GM12891 (cell line): Measurements from ENCODE around the gene MTERF2.
"Not testable (repeated sequence)": the region's sequence is repeated elsewhere in the genome, so short reads cannot be mapped to it uniquely, and the experiment has no call there.

ENCODE experiments used
- DNase-seq: peaks from one replicate; pipeline ENCODE4 v3.0.0; 2011; ENCODE audit warnings: low spot score; ENCODE audit not compliant: insufficient read length
- FAIRE-seq: peaks from 2 replicates; lab custom pipeline; 2011; peaks lifted over from hg19 to GRCh38; lab: Jason Lieb, UNC
- PAX5 ChIP-seq: IDR thresholded peaks from 2 replicates; pipeline ENCODE4 v1.6.1; 2011; ENCODE audit warnings: low read length, moderate library complexity, mild to moderate bottlenecking; ENCODE audit not compliant: insufficient read depth, severe bottlenecking
- POLR2A ChIP-seq: IDR thresholded peaks from 2 replicates; pipeline ENCODE4 v1.6.1; 2011; ENCODE audit warnings: low read depth, low read length, control low read depth
- POLR2AphosphoS5 ChIP-seq: IDR thresholded peaks from 2 replicates; pipeline ENCODE4 v1.6.1; 2011; ENCODE audit warnings: low read depth, low read length, control low read depth
- POU2F2 ChIP-seq: IDR thresholded peaks from 2 replicates; pipeline ENCODE4 v1.6.1; 2011; ENCODE audit warnings: low read depth, mild to moderate bottlenecking, control low read depth, low read length, moderate library complexity
- SPI1 ChIP-seq: IDR thresholded peaks from 2 replicates; pipeline ENCODE4 v1.6.1; 2011; ENCODE audit warnings: low read depth, low read length, control low read depth
- TAF1 ChIP-seq: IDR thresholded peaks from 2 replicates; pipeline ENCODE4 v1.6.1; 2011; ENCODE audit warnings: low read depth, low read length, control low read depth

The MTERF2 gene

DNA sequence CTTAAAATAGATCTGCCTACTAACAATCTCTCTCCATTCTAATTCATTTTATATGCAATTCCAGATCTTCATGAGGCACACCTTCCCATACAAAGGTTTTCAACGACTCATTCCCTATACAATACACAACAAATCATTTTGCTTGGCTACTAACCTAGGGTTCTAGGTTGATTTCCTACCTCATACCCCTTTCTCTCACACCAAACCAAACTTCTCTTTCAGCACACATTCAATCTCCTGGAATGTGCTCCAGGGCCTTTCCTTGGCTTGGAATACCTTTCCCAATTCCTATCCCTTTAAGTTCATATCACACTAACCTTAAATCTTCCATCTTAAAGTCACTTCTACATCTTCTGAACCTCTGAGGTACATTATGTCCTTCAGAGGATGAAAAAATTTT, 38.7 kb upstream of the MTERF2 start:
- no peak for FAIRE-seq
- no peak for TF ChIP-seq PAX5
- TF ChIP-seq POLR2A = no peak
- no peak for DNase-seq

DNA sequence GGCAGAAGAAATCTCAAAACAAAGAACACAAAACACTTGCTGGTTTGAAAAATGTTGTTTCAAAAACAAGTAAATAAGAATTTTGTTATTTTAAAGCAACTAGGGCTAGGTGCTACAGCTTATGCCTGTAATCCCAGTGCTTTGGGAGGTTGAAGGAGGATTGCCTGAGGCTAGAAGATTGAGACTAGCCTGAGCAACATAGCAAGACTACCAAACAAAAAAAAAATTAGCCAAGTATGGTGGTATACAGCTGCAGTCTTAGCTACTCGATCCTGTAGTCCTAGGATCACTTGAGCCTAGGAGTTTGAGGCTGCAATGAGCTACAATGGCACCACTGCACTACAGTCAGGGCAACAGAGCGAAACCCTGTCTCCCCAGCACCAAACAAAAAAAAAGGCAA, 32.6 kb upstream of the MTERF2 start:
- DNase-seq (no peak), FAIRE-seq (no peak)
- TF ChIP-seq POLR2A (no peak), POU2F2 (no peak), PAX5 (no peak), TAF1 (no peak)

DNA sequence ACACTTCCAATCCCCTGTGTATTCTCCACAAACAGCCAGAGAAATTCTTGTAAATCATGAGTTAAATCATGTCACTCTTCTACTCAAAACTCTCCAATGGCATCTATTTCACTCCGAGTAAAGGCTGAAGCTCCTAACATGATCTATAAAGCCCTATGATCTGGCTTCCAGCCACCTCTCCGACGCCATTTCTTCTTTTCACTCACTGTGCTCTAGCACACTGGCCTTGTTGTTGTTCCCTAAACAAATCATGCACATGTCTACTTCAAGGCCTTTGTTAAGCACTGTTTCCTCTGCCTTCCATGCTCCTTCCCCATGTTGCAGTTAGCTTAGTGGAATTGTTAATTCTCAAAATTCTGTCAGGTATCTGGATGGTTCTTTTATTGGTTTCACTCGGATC, 30.1 kb upstream of the MTERF2 start:
- no peak for TF ChIP-seq POLR2A
- no peak for TF ChIP-seq SPI1
- no peak for TF ChIP-seq POU2F2
- no peak for TF ChIP-seq TAF1
- TF ChIP-seq PAX5 = no peak
- no peak for TF ChIP-seq POLR2AphosphoS5
- FAIRE-seq = no peak
- DNase-seq = no peak

DNA sequence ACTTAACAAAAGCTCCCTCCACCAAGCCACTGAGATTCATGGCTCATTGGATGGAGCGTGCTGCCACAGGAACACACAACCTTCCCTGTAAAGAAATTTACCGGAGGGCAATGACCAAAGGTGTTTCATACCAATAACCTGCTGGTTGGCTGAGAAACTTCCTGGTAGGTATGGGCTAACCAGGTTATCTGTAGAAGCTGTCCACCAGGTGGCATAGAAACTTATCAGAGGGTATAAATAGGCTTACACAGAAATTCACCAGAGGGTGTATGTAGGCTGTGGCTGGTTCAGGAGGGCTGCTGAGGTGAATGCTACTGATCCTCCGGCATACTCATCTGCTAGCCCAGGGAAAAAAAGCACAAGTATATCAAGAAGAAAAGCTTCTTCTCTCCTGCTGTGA, 27.1 kb upstream of the MTERF2 start:
- DNase-seq (no peak), FAIRE-seq (no peak)
- TF ChIP-seq TAF1 (no peak), POU2F2 (no peak), POLR2AphosphoS5 (no peak), POLR2A (no peak), SPI1 (no peak), PAX5 (no peak)

DNA sequence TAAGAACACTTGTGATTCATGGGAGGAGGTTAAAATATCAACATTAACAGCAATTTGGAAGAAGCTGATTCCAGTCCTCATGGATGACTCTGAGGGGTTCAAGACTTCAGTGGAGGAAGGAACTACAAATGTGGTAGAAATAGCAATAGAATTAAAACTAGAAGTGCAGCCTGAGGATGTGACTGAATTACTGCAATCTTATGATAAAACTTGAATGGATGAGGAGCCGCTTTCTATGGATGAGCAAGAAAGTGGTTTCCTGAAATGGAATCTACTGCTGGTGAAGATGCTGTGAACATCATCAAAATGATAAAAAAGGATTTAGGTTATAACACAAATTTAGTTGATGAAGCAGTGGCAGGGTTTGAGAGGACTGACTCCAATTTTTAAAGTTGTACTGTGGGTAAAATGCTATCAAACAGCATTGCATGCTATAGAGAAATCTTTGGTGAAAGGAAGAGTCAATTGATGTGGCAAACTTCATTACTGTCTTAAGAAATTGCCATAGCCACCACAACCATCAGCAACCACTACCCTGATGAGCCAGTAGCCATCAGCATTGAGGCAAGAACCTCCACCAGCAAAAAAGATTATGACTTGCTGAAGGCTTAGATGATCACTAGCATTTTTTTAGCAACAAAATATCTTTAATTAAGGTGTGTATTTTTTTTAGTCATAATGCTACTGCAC, 25.9 kb upstream of the MTERF2 start:
- no peak for FAIRE-seq

DNA sequence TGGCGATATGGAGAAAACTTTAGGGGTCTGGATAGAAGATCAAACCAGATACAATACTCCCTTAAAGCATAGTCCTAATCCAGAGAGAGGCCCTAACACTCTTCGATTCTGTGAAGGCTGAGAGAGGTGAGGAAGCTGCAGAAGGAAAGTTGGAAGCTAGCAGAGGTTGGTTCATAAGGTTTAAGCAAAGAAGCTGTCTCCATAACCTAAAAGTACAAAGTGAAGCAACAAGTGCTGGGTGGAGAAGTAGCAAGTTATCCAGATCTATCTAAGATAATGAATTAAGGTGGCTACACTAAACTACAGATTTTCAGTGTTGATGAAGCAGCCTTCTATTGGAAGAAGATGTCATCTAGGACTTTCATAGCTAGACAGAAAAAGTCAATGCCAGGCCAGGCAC, 24.6 kb upstream of the MTERF2 start:
- no peak for FAIRE-seq
- TF ChIP-seq POLR2AphosphoS5 = no peak

More for the DNA sequence above, 25.9 kb upstream of the MTERF2 start:
- no peak for DNase-seq
- TF ChIP-seq SPI1 (no peak), TAF1 (no peak), POLR2AphosphoS5 (no peak), POLR2A (no peak), PAX5 (no peak), POU2F2 (no peak)

DNA sequence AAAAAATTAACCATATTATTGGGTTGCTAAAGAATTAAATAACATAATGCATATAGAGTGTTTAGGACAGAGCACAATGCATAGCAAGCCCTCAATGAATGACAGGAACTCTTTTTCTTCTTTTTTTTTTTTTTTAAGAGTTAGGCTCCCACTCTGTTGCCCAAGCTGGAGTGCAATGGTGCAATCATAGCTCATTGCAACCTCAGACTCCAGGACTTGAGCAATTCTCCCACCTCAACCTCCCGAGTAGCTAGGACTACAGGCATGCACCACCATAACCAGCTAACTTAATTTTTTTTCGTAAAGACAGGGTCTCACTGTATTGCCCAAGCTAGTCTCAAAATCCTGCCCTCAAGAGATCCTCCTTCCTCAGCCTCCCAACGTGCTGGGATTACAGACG, 20.5 kb upstream of the MTERF2 start:
- no peak for TF ChIP-seq POLR2A
- no peak for TF ChIP-seq POLR2AphosphoS5
- TF ChIP-seq PAX5 = no peak
- TF ChIP-seq SPI1 = no peak
- no peak for TF ChIP-seq POU2F2
- TF ChIP-seq TAF1 = no peak
- FAIRE-seq (no peak), DNase-seq (no peak)

More for the DNA sequence above, 24.6 kb upstream of the MTERF2 start:
- no peak for DNase-seq

DNA sequence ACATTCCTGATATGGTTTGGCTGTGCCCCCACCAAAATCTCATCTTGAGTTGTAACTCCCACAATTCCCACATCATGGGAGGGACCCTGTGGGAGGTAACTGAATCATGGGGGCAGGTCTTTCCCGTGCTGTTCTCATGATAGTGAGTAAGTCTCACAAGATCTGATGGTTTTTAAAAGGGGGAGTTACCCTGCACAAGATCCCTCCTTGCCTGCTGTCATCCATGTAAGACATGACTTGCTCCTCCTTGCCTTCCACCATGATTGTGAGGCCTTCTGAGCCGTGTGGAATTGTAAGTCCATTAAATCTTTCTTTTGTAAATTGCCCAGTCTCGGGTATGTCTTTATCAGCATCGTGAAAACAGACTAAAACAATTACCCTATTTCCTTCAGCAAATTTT, 15.7 kb upstream of the MTERF2 start:
- not testable (repeated sequence) for FAIRE-seq, DNase-seq

DNA sequence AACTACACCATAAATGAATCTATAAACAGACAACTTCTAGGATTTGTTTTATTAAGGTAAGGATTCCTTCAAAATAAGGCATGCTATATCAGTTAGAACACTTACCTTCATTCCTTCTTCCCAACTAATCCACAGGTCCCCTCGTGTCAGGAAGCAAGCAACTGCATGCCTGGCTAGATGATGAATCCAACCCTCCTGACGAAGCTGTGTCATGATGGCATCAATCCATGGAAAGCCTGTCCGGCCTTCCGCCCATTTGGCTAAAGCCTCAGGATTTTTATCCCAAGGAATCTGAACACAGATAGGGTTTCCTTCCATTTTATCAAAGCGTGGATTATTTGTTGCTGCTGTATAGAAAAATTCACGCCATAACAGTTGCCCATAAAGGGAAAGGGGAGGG, 12.5 kb upstream of the MTERF2 start:
- DNase-seq (no peak), FAIRE-seq (no peak)
- TF ChIP-seq SPI1 (no peak), TAF1 (no peak), POU2F2 (no peak), PAX5 (no peak), POLR2A (no peak), POLR2AphosphoS5 (no peak)

DNA sequence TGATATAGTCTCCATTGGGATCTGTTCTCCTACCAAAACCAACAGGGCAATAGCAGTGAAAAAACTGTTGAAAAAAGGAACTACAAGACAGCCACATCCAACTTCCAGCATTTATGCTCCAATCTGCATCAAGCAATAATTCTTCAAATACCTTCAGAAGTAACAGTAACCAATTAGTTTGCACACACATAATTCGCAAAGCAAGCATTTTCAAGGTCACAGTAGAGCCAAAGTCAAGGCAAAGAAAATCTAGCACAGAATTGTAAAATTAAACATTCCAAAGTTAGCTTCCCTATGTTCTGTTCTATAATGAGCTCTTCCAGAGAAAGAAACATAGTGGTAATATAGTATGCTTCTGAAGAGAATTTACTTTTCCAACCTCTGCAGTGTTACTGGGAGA, 11.0 kb upstream of the MTERF2 start:
- FAIRE-seq (no peak), DNase-seq (no peak)
- TF ChIP-seq PAX5 (no peak), POLR2A (no peak), POLR2AphosphoS5 (no peak), TAF1 (no peak)

DNA sequence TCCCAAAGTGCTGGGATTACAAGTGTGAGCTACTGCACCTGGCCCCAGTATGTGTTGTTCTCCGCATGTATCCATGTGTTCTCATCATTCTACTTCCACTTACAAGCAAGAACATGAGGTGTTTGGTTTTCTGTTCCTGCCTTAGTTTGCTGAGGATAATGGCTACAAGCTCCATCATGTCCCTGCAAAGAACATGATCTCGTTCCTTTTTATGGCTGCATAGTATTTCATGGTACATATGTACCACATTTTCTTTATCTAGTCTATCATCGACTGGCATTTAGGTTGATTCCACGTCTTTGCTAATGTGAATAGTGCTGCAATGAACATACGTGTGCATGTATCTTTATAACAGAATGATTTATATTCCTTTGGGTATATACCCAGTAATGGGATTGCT, 9.2 kb upstream of the MTERF2 start:
- not testable (repeated sequence) for FAIRE-seq

More for the DNA sequence above, 9.2 kb upstream of the MTERF2 start:
- DNase-seq = not testable (repeated sequence)
